Karpas-422 (cell line): ENCODE results near the gene CRHR1. TPM values are rescaled to one million over a fixed set of nuclear protein-coding genes. Genes with fewer than 3 reads are reported as not detected.

Experiments
- DNase-seq: peaks from one replicate; pipeline ENCODE4 v3.0.0-alpha.2; 2015
- H2AFZ ChIP-seq: fragments of 200-600 bp; sonication (generic); 2 replicates; pipeline ENCODE4 v1.6.1; 2014; ENCODE audit warnings: antibody characterized with exemption, low read length, mixed read lengths
- H3K27ac ChIP-seq: fragments of 200-600 bp; sonication (generic); 2 replicates; pipeline ENCODE4 v1.5.1; 2014; ENCODE audit warnings: mild to moderate bottlenecking, low read length, moderate library complexity
- H3K27me3 ChIP-seq: fragments of 200-600 bp; sonication (generic); 2 replicates; pipeline ENCODE4 v1.6.1; 2014; ENCODE audit warnings: low read length, mixed read lengths
- H3K36me3 ChIP-seq: fragments of 200-600 bp; sonication (generic); 2 replicates; pipeline ENCODE4 v1.6.1; 2014; ENCODE audit warnings: low read length, mixed read lengths; ENCODE audit not compliant: insufficient read depth
- H3K4me1 ChIP-seq: fragments of 200-600 bp; sonication (generic); 2 replicates; pipeline ENCODE4 v1.6.1; 2014; ENCODE audit warnings: mild to moderate bottlenecking, low read length, mixed read lengths
- H3K4me2 ChIP-seq: fragments of 200-600 bp; sonication (generic); 2 replicates; pipeline ENCODE4 v1.6.1; 2014; ENCODE audit warnings: low read length, low read depth, mild to moderate bottlenecking; ENCODE audit not compliant: poor library complexity, severe bottlenecking
- H3K4me3 ChIP-seq: fragments of 200-600 bp; sonication (generic); 2 replicates; pipeline ENCODE4 v1.5.1; 2014; ENCODE audit warnings: mild to moderate bottlenecking, antibody characterized with exemption, low read length, mixed read lengths
- H3K79me2 ChIP-seq: fragments of 200-600 bp; sonication (generic); 2 replicates; pipeline ENCODE4 v1.6.1; 2014; ENCODE audit warnings: mild to moderate bottlenecking, low read length, mixed read lengths
- H3K9ac ChIP-seq: fragments of 200-600 bp; sonication (generic); 2 replicates; pipeline ENCODE4 v1.6.0; 2014; ENCODE audit warnings: low read length
- H3K9me2 ChIP-seq: fragments of 200-600 bp; sonication (generic), shearing (Covaris generic); replicated peaks from 2 replicates; pipeline ENCODE4 v1.6.0; 2014; ENCODE audit warnings: mild to moderate bottlenecking, low read length, moderate library complexity; ENCODE audit not compliant: insufficient read depth
- H3K9me3 ChIP-seq: fragments of 300-700, 200-600 bp; sonication (generic); 2 replicates; pipeline ENCODE4 v1.6.1; 2014; ENCODE audit warnings: low read length, mixed read lengths
- H4K20me1 ChIP-seq: fragments of 200-600 bp; sonication (generic); 2 replicates; pipeline ENCODE4 v1.6.1; 2014; ENCODE audit warnings: mild to moderate bottlenecking, antibody characterized with exemption, low read length, low read depth; ENCODE audit not compliant: insufficient read depth
- total RNA-seq: library from RNA; depleted of rRNA; stranded (reverse); fragments of >200 nt; shearing (Covaris generic); gene quantifications from 2 replicates; pipeline ENCODE4 v1.2.3, GENCODE V29; 2014; ENCODE audit warnings: low replicate concordance

The CRHR1 gene
- total RNA-seq, 1 experiment from 2014 or later = not detected

DNA sequence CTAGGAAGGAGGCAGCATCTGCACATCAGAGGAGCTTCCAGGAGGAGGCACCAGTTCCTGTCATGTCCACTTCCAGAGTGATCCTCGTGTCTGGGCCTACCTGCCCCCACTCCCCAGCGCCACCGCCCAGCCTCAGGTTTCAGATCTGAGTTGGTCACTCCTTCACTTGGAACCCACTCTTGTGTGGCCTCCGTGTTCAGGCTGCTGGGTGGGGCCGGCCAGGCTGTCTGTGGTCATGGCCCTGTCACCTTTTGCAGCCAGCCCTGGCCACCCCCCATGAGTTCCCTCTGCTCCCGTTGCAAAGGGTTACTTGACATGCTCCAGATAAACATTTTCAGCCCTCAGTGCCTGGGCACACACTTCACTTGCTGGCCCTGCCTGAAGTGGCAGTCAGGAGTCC, 33.9 kb downstream of the CRHR1 start:
- no peak overlapping the region for H3K27ac ChIP-seq
- H3K4me3 ChIP-seq = no peak overlapping the region
- no peaks in the 10 kb centered on the region for H3K9me3 ChIP-seq
- no peaks in the 10 kb centered on the region for H3K79me2 ChIP-seq
- H3K27me3 ChIP-seq = no peaks in the 10 kb centered on the region
- H3K36me3 ChIP-seq = no peaks in the 10 kb centered on the region
- no peak for DNase-seq
- H4K20me1 ChIP-seq = no peaks in the 10 kb centered on the region
- no peak overlapping the region for H3K9ac ChIP-seq
- H3K9me2 ChIP-seq = no peaks in the 10 kb centered on the region
- no peaks in the 10 kb centered on the region for H3K4me1 ChIP-seq
- H2AFZ ChIP-seq = no peak overlapping the region
- no peak overlapping the region for H3K4me2 ChIP-seq

DNA sequence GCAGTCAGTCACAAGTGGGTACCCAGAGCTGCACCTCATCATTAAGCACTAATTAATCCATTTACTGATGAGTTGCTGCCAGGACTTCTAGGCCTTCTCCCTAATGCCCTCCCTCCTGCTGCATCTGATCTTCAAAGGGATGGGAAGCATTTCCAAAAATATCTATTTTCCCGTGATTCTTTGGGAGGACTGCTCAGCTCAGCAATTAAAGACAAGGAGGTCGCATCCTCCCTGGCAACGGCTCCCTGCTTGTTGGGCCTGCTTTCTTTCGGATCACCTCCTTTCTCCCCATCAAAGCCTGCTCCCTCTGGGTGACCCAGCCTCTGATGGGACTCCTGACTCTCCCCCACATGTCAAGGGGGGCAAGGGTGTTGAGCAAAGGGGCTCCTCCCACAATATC, 34.6 kb downstream of the CRHR1 start:
- Histone ChIP-seq H2AFZ (no peak overlapping the region), H3K4me2 (no peak overlapping the region), H3K4me1 (no peaks in the 10 kb centered on the region), H3K4me3 (no peak overlapping the region), H3K79me2 (no peaks in the 10 kb centered on the region), H3K9me2 (no peaks in the 10 kb centered on the region), H3K36me3 (no peaks in the 10 kb centered on the region), H3K27ac (no peak overlapping the region), H3K27me3 (no peaks in the 10 kb centered on the region), H3K9ac (no peak overlapping the region), H4K20me1 (no peaks in the 10 kb centered on the region), H3K9me3 (no peaks in the 10 kb centered on the region)
- DNase-seq = no peak

DNA sequence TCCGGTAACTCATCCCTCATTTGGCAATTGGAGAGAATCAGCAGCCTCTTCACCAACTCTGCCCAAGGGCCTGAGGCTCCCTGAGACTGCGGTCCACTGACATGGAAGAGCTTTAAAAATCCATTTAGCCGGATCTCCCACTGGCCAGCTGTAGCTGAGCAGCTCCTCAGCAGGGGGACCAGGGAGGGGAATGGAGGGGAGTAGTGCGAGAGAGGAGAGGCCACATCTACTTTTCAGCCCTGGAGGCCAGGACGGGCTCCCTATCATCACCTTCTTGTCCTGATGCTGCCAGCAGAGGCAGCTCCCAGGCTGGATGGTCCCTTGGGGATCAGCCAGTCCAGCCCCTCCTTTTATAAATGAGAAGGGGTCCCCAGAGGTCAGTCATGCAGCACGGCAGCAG, 35.5 kb downstream of the CRHR1 start:
- Histone ChIP-seq H3K9ac (no peak overlapping the region), H3K9me3 (no peaks in the 10 kb centered on the region), H3K79me2 (no peaks in the 10 kb centered on the region), H3K4me2 (no peak overlapping the region), H4K20me1 (no peaks in the 10 kb centered on the region), H2AFZ (no peak overlapping the region), H3K36me3 (no peaks in the 10 kb centered on the region), H3K27me3 (no peaks in the 10 kb centered on the region), H3K27ac (no peak overlapping the region), H3K9me2 (no peaks in the 10 kb centered on the region), H3K4me3 (no peak overlapping the region), H3K4me1 (no peaks in the 10 kb centered on the region)
- no peak for DNase-seq

GRCh38 chr17:45820052-45820780, 36.1 kb downstream of the CRHR1 start:
- no peaks in the 10 kb centered on the region for H3K9me2 ChIP-seq
- no peaks in the 10 kb centered on the region for H3K9me3 ChIP-seq
- H3K4me2 ChIP-seq = no peak overlapping the region
- H3K79me2 ChIP-seq = no peaks in the 10 kb centered on the region
- DNase-seq = no peak
- no peaks in the 10 kb centered on the region for H3K27me3 ChIP-seq
- H3K4me3 ChIP-seq = no peak overlapping the region
- H2AFZ ChIP-seq = no peak overlapping the region
- no peak overlapping the region for H3K27ac ChIP-seq
- H3K36me3 ChIP-seq = no peaks in the 10 kb centered on the region
- H3K9ac ChIP-seq = no peak overlapping the region
- H3K4me1 ChIP-seq = no peaks in the 10 kb centered on the region
- H4K20me1 ChIP-seq = no peaks in the 10 kb centered on the region

DNA sequence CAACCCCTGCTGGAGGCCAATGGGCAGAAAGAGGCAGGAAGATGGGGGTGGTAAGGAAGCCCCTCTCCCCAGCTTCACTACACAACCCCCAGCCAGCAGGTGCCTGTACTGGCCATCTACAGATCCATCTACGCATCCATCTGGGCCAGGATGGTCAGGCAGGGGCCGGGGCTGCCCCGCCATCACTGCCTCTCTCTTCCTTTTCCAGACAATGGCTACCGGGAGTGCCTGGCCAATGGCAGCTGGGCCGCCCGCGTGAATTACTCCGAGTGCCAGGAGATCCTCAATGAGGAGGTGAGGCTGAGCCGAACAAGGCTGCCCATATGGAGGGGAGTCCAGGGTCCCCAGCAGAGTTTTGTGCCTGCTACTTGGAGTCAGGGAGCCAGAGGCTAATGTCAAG, 37.0 kb downstream of the CRHR1 start:
- Histone ChIP-seq H3K79me2 (no peaks in the 10 kb centered on the region), H3K27me3 (no peaks in the 10 kb centered on the region), H3K4me3 (no peak overlapping the region), H3K9me3 (no peaks in the 10 kb centered on the region), H2AFZ (no peak overlapping the region), H3K4me1 (no peaks in the 10 kb centered on the region), H3K9me2 (no peaks in the 10 kb centered on the region), H4K20me1 (no peaks in the 10 kb centered on the region), H3K9ac (no peak overlapping the region), H3K27ac (no peak overlapping the region), H3K4me2 (no peak overlapping the region), H3K36me3 (no peaks in the 10 kb centered on the region)
- no peak for DNase-seq

DNA sequence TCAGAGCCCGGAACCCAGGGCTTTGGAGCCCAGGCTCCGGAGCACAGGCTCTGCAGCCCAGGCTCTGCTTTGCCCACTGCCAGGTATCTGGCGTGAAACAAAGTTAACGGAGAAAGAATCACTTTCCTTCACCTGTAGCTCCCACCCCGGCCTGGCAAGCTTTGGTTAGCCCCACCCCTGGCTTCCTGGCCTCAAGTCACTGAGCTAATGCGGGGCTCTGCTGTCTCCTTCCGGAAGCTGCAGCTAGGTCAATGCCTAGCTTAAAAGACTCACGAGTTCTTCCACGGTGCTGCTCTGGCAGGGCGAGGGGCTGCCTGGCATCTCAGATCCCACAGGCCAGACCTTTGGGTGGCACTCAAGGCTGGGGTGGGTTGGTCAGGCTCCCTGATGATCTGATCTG, 39.5 kb downstream of the CRHR1 start:
- H3K9me3 ChIP-seq = no peaks in the 10 kb centered on the region
- H3K36me3 ChIP-seq = no peaks in the 10 kb centered on the region
- no peaks in the 10 kb centered on the region for H3K27me3 ChIP-seq
- H2AFZ ChIP-seq = no peak overlapping the region
- no peak overlapping the region for H3K9ac ChIP-seq
- H3K27ac ChIP-seq = no peak overlapping the region
- no peaks in the 10 kb centered on the region for H4K20me1 ChIP-seq
- no peak overlapping the region for H3K4me2 ChIP-seq
- DNase-seq = no peak
- H3K9me2 ChIP-seq = no peaks in the 10 kb centered on the region
- no peaks in the 10 kb centered on the region for H3K79me2 ChIP-seq
- no peaks in the 10 kb centered on the region for H3K4me1 ChIP-seq
- H3K4me3 ChIP-seq = no peak overlapping the region

DNA sequence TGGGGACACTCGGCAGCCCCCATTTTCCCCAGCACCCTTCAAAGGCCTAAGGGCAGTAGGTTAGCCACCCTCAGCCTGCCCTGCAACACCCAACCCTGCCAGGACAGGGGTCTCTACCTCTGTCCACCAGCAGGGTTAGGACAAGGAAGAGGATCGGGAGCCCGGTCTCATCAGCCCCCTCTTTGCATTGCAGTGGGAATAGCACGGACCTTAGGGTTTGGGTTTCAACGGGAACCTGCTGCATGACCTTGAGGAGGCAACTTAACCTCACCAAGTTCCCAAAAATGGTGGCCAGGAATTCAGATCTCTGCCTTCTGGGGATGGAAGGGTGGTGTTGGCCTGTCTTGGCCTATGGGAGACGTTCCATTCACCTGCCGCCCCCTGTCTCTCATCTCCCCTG, 40.4 kb downstream of the CRHR1 start:
- Histone ChIP-seq H3K4me1 (no peaks in the 10 kb centered on the region), H2AFZ (no peak overlapping the region), H4K20me1 (no peaks in the 10 kb centered on the region), H3K4me3 (no peak overlapping the region), H3K4me2 (no peak overlapping the region), H3K27ac (no peak overlapping the region), H3K9me3 (no peaks in the 10 kb centered on the region), H3K36me3 (no peaks in the 10 kb centered on the region), H3K27me3 (no peaks in the 10 kb centered on the region), H3K9me2 (no peaks in the 10 kb centered on the region), H3K79me2 (no peaks in the 10 kb centered on the region), H3K9ac (no peak overlapping the region)
- DNase-seq = no peak

DNA sequence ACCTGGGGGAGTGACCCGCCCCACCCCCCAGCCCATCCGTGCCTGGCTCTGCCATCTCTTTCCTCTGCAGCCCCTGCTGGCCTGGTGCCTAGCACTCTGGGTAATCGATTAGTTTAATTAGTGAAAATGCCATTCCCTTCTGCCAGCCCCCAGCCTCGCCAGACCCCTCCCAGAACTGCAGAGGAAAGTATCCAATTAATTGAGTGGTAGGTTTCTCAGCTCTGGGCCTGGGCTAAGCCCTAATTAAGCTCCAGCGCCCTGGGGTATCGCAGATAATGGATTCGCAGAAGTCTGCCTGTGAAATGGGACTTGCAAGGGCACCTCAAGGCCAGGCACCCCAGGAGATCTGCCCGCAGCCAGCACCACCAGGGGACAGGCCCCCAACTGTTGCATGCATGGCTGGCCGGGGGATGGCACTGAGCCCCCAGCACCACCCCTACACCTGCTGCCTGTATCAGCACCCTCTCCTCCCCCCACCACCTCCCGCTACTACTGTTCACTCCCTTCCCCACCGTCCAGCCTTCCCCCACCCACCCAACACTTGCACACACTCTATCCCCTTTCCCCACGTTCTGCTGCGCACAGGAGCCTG, 40.9 kb downstream of the CRHR1 start:
- H3K27ac ChIP-seq = no peak overlapping the region
- no peaks in the 10 kb centered on the region for H3K79me2 ChIP-seq
- H3K9me2 ChIP-seq = no peaks in the 10 kb centered on the region
- no peak overlapping the region for H3K4me3 ChIP-seq
- no peaks in the 10 kb centered on the region for H3K36me3 ChIP-seq
- no peak overlapping the region for H2AFZ ChIP-seq
- DNase-seq = no peak
- H3K4me1 ChIP-seq = no peaks in the 10 kb centered on the region
- H4K20me1 ChIP-seq = no peaks in the 10 kb centered on the region
- H3K9me3 ChIP-seq = no peaks in the 10 kb centered on the region
- no peak overlapping the region for H3K4me2 ChIP-seq
- H3K27me3 ChIP-seq = no peaks in the 10 kb centered on the region
- H3K9ac ChIP-seq = no peak overlapping the region
